GM21528 (cell line): Measurements from ENCODE around the gene COBL.
"Not testable (repeated sequence)": the region's sequence is repeated elsewhere in the genome, so short reads cannot be mapped to it uniquely, and the experiment has no call there.

Source experiments
- ATAC-seq: cut with Tn5 transposase; IDR thresholded peaks from one replicate; pipeline ENCODE4 v1.9.1; 2021; ENCODE audit warnings: mild to moderate bottlenecking, moderate library complexity; ENCODE audit not compliant: unreplicated experiment, low FRiP score

The COBL gene

GRCh38 chr7:51019191-51019844 is 297.3 kb downstream of the COBL start:
- ATAC-seq = no peak

GRCh38 chr7:51017576-51018535 is 298.8 kb downstream of the COBL start:
- no peak for ATAC-seq

DNA sequence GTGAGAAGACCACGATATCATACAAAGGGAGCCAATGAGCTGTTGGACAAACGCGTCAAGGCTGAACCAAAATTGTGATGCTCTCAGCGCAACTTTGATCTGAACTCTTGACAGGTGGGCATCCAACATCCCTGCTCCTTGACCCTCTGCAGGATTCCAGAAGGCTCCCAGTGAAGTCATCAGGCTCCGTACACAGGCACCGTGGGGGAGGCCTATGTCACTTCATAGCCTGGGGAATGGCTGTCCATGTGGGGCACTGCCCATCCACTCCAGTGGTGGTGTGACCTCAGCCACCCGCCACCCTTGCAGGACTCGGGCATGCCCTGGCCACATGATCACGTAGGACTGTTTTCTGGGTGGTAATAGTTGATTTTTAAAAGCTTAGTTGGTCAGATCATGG is 300.1 kb downstream of the COBL start:
- ATAC-seq = no peak

GRCh38 chr7:51015581-51015980 is 301.0 kb downstream of the COBL start:
- no peak for ATAC-seq

GRCh38 chr7:51014811-51015210 is 301.8 kb downstream of the COBL start:
- no peak for ATAC-seq

- no peak for ATAC-seq
Measured at GRCh38 chr7:51013861-51014511, 302.6 kb downstream of the COBL start.

GRCh38 chr7:51013218-51013786 is 303.3 kb downstream of the COBL start:
- ATAC-seq = no peak

- no peak for ATAC-seq
Measured at GRCh38 chr7:51012569-51013217, 303.9 kb downstream of the COBL start.

GRCh38 chr7:51011710-51012350 is 304.8 kb downstream of the COBL start:
- ATAC-seq = no peak

- no peak for ATAC-seq
Measured at GRCh38 chr7:51010534-51010933, 306.1 kb downstream of the COBL start.

DNA sequence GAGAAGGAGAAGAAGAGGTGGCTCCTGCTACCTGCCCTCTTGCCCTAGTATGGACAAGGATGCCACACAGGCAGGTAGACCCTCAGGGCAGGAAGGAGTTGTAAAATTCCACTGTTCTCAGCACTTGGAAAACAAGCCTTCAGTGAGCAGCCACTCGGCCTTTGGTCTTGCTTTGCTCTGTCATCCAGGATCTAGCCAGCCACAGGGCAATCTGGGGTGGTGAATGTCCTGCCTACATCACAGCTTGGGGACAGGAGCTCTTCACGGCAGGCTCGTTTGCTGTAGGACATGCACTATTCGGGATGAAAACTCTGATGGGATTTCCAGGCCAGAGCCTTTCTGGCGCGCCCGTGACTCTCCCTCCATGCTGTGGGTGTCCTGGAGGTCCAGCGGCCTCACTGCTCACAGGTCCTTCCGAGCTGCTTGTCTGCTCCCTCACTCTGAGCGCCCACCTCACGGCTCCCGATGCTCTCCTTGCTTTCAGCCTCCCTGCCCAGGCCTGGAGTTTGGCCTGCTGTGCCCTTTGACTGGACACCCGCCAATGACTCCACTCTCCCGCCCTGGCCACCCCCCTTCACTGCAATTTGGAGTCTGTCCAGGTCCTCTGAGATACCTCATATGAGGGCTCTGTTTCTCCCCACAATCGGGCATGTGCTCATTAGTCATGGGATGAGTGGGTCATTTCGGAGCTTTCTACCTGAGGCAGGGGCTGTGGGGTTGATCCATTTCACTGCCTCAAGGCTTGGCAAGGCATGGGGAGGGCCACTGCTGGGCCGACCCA is 306.7 kb downstream of the COBL start:
- ATAC-seq = no peak

DNA sequence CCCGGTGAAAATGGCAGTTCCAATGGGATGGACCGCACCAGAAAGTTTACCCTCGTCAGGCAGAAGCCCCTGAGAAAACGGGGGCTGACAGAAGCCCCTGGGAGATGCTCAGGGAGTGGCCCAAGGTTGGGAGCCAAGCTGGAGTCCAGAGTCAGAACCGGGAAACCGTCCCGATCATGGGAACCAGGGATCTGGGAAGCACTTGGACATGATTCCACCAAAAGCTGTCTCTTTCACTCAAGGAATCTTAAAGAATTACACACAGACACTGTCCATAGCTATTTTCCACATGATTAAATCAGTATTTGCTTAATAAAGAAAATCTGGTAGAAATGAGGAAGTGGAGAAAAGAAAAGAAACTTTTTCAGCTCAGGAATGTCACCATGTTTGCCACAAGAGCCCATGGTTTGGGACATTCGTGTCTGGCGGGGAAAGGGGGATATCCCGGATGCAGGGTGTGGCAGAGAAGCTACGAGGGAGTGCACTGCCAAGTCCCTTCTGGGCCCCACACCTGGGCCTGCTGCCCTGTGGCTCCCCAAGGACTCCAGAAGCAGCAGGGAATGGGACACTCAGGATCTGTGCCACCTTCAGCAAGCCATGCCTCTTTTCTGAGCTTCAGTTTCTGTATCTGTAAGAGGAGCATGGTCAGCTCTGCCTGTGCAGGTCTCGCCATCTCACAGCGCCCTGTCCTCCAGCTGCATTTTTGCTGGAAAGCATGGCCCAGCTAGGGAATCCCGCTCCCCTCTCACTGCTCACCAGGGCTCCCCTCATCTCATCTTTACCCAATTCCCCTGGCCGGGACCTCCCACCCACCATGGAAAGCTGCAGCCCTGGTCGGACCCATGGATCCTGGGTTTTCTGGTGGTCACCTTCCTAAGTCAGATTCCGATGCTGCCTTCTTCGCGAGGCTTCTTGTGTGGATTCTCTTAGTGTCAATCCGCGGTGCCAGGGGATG is 308.8 kb downstream of the COBL start:
- ATAC-seq = no peak

DNA sequence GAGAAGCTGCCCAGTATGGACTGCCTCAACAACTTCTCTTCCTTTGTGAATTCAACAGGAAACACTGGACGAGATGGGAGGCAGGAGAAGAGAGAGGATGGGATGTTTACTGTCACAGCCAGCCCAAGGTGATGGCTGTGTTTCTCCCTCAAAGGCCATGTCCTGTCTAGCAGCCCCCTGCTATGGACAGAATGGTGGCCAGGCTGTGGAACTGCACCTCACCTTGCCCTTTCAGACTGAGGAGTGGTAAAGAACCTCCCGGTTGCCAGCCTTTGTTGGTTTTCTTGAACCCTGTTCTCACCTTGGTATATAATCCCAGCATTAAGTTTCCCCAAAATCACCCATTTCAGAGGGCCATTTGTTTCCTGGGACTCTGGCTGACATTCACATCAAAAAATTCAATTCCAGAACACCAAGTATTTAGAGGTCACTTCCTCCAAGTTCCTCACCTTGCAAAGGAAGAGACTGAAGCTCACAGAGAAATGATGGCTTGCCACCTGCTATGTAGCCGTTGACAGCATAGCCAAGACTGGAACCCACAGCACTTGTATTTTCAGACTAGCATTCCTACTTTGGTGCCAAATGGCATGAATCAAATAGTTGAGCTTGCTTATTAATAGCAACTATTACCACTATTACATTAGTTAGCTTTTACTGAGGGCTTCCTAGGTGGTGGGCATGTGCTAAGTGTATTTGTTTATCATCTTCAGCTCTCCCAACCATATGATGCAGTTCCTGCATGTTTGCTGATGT is 309.9 kb downstream of the COBL start:
- ATAC-seq = no peak

- no peak for ATAC-seq
Measured at GRCh38 chr7:51005074-51005473, 311.5 kb downstream of the COBL start.

GRCh38 chr7:51000956-51001355 is 315.7 kb downstream of the COBL start:
- ATAC-seq = no peak

DNA sequence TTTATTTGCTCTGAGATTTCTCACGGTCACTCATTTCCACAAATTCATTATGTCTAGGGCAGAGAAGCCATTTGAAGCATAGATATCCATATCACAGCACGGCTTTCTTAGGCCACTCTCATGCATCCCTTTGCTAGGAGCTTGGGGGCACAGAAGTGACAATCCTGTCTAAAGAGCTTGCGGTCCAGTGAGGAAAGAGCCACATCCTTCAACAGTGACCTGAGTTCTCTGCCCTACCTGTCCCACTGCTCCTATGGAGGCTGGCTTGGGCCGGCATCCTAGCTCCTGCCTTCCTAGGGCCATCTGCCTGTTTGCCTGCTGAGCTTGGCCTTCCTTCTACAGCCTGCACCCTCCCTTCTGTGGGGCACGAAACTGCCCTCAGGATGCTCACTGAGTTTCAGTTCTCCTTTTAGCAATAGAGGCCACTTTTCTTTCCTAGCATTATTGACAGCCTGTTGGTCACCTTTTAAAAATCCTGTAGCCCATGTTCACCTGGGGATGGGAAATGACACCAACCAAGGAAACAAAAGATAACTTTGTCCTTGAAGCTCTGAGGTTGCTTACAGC is 321.8 kb downstream of the COBL start:
- ATAC-seq = no peak

DNA sequence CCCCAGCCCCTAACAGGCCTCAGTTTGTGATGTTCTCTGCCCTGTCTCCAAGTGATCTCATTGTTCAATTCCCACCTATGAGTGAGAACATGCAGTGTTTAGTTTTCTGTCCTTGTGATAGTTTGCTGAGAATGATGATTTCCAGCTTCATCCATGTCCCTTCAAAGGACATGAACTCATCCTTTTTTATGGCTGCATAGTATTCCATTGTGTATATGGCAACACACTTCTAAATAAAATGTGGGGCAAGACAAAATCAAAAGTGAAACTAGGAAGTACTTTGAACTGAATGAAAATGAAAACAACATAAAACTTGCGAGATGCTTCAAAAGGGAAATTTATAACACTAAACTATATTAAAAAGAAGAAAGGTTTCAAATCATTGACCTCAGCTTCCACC is 326.4 kb downstream of the COBL start:
- not testable (repeated sequence) for ATAC-seq
